Stimulated activated CD8-positive, alpha-beta memory T cell treated with anti-CD3 and anti-CD28 coated beads, Interleukin-7, amount 100 ng/mL, for 24 hours (primary cell): ENCODE measurements around the gene IGSF10.
"Not testable (repeated sequence)": the region's sequence is repeated elsewhere in the genome, so short reads cannot be mapped to it uniquely, and the experiment has no call there.

Experiments used
- DNase-seq: peaks from one replicate; pipeline ENCODE4 v3.0.0-alpha.2; 2020; ENCODE audit warnings: low read depth

IGSF10 gene, protein sequence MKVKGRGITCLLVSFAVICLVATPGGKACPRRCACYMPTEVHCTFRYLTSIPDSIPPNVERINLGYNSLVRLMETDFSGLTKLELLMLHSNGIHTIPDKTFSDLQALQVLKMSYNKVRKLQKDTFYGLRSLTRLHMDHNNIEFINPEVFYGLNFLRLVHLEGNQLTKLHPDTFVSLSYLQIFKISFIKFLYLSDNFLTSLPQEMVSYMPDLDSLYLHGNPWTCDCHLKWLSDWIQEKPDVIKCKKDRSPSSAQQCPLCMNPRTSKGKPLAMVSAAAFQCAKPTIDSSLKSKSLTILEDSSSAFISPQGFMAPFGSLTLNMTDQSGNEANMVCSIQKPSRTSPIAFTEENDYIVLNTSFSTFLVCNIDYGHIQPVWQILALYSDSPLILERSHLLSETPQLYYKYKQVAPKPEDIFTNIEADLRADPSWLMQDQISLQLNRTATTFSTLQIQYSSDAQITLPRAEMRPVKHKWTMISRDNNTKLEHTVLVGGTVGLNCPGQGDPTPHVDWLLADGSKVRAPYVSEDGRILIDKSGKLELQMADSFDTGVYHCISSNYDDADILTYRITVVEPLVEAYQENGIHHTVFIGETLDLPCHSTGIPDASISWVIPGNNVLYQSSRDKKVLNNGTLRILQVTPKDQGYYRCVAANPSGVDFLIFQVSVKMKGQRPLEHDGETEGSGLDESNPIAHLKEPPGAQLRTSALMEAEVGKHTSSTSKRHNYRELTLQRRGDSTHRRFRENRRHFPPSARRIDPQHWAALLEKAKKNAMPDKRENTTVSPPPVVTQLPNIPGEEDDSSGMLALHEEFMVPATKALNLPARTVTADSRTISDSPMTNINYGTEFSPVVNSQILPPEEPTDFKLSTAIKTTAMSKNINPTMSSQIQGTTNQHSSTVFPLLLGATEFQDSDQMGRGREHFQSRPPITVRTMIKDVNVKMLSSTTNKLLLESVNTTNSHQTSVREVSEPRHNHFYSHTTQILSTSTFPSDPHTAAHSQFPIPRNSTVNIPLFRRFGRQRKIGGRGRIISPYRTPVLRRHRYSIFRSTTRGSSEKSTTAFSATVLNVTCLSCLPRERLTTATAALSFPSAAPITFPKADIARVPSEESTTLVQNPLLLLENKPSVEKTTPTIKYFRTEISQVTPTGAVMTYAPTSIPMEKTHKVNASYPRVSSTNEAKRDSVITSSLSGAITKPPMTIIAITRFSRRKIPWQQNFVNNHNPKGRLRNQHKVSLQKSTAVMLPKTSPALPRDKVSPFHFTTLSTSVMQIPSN (N-terminal part only)

DNA sequence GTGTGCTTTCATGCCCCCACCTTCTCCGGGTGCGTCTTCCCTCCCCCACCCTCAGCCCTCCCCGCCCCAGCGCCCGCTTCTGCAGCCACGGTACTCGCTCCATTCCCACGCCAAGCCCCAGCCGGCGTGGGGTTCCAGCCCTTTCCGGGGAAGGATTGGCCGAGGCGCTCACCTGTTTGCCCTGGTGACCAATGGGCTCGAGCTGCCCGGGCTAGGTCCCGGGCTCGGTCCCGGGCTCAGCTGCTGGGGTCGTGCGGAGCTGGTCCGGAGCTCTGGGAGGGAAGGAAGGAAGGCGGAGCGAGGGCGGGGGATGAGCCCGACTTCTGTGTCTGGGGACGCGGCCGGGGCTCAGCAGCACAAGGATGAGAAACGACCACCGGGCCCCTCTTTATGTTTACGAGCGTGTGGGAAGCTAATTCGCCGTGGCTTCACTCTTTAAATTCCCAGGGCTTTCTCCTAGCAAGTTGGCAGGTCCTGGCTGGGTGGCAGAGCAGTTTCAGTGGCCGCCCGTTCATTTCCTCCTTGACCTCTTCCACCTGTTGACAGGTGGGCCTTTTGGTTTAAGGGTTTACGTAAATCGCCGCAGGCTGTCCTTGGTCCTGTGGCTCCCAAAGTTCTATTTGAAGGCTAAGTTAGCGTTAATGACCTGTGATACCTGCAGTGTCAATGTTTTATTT lies at the start of gene IGSF10:
Gene IGSF10, minus strand, starts transcription at position 288 of the 677 bp plus-strand sequence. CDS start 2,352 bp downstream, outside the sequence.
- no peak for DNase-seq

DNA sequence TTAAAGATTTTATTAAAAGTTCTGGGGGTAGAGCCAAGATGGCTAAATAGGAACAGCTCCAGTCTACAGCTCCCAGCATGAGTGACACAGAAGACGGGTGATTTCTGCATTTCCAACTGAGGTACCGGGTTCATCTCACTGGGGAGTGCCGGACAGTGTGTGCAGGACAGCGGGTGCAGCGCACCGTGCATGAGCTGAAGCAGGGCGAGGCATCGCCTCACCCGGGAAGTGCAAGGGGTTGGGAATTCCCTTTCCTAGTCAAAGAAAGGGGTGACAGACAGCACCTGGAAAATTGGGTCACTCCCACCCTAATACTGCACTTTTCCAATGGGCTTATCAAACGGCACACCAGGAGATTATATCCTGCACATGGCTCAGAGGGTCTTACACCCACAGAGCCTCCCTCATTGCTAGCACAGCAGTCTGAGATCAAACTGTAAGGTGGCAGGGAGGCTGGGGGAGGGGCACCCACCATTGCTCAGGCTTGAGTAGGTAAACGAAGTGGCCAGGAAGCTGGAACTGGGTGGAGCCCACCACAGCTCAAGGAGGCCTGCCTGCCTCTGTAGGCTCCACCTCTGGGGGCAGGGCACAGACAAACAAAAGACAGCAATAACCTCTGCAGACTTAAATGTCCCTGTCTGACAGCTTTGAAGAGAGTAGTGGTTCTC lies 48.7 kb upstream of the IGSF10 start:
- not testable (repeated sequence) for DNase-seq

DNA sequence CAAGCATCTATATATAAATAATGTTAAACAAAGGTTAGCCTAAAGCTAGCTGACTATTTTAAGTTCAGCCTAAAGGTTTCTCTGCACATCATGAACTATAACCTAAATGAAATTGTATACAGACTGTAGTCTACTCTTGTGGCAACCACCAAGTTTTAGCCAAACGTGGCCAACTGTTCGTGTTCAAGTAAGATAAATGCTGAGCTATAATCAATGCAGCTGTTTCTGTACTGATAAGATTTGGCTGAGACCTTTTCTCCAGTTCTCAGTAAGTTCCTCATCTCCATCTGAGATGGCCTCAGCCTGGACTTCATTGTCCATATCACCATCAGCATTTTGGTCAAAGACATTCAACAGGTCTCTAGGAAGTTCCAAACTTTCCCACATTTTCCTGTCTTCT lies 43.7 kb upstream of the IGSF10 start:
- DNase-seq: no peak

DNA sequence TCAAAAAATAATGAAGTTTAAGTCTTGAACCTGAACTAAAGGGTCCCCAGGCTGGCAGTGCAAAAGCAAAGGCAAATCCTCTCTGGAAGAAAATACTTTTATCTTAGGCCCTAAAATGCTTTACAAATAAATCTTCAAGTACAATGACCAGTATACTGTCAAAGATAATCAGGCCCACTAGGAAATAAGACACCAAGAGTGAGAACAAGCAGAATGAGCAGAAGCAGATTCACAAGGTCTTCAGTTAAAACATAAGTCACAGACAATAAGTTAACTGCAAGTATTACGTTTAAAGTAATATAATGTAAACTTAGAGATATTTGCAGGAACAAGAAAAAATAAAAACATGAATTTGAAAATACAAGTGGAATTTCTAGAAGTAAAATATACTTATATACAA lies 42.2 kb upstream of the IGSF10 start:
- no peak for DNase-seq

DNA sequence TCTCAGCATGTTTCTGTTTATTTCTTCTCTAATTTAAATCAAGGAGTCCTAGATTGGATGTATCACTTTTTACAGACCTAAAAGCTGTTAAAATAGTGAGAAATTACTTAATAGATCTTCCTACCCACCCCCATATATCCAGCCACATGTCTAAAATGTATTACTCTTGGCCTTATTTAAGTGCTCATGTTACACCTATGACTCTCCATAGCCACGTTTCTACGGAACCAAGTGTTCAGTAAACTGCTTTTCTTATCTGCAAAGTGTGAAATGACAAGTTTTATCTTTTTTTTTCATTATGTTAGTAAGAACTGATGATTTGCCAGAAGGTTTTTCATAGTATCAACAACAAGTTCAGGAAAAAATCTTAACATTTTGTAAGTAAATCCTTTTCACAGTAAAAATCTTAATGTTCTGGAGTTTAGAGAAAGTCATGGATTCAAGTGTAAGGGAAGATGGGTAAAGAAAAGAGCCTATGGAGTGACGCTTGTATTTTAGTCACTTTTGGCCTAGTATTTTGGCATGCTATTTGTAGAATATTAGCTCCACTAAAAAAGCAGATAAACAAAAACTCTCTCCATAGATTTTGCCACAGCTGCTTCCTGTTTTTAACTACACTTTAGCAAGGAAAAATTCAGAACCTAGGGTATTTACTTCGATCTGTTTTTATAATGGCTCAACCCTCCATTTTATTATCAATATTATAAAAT lies 41.2 kb upstream of the IGSF10 start:
- no peak for DNase-seq

DNA sequence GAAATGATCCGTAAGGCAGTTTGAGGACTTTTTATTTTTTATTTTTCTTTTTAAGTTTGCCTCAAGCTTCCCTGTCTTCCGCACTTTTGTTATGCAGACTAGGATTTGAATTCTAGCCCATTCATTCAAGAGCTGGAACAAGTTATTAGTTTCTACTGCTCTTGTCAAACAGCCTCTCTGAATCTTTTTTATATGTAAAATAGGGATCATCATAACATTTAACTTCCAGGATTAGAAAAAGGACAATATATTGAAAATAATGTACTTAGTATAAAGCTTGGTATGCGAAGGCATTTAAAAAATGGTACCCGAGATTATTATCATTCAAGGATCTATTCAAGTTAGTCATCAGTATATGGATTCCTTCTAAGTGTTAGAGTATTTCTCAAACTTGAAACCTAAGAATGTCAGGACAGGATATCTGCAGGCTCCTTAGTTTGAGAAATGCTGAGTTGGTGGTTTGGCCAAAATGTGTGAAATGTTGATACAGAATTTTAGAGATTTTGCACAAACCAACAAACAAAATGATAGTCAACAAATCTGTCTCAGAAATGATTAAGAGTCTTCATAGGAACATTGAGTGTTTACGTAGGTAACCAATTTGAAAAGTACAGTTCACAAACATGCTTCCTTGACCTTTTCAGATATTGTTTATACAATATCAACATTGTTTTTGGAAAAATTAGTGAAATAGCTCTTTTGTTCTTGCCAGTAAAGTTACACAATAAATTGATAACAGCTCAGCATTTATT lies 40.5 kb upstream of the IGSF10 start:
- no peak for DNase-seq

DNA sequence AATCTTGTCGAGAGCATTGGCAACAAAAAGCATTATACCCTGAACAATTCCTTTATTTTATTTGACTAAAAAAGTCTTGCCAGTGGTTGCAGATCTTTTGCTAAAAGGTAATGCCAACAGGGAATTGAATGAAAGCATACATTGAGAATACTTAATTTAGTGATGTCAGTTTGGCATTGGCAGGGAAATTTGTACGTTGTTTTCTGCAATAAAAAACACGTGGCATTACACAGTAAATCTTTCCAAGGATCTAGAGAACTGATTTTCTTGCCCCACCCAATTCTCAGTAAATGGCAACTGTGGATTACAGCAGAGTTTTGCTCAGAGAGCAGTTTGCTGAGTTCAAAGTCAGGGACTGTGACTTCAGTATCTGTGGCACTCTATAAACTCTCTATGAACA lies 38.3 kb upstream of the IGSF10 start:
- DNase-seq: no peak

DNA sequence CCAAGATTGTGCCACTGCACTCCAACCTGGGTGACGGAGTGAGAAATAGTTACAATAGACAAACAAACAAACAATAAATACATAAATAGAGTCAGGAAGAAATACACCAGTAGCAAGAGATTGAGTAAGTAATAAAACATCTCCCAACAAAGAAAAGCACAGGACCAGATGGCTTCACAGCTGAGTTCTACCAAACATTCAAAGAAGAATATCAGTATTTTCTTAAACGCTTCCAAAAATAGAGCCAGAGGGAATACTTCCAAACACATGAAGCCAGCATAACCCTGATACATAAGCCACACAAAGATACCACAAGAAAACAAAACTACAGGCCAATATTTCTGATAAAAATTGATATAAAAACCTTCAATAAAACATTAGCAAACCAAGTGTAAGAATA lies 30.7 kb upstream of the IGSF10 start:
- no peak for DNase-seq

DNA sequence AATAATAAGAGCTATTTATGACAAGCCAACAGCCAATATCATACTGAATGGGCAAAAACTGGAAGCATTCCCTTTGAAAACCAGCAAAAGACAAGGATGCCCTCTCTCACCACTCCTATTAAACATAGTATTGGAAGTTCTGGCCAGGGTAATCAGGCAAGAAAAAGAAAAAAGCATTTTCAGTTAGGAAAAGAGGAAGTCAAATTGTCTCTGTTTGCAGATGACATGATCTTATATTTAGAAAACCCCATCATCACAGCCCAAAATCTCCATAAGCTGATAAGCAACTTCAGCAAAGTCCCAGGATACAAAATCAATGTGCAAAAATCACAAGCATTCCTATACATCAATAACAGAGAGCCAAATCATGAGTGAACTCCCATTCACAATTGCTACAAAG lies 27.0 kb upstream of the IGSF10 start:
- not testable (repeated sequence) for DNase-seq

DNA sequence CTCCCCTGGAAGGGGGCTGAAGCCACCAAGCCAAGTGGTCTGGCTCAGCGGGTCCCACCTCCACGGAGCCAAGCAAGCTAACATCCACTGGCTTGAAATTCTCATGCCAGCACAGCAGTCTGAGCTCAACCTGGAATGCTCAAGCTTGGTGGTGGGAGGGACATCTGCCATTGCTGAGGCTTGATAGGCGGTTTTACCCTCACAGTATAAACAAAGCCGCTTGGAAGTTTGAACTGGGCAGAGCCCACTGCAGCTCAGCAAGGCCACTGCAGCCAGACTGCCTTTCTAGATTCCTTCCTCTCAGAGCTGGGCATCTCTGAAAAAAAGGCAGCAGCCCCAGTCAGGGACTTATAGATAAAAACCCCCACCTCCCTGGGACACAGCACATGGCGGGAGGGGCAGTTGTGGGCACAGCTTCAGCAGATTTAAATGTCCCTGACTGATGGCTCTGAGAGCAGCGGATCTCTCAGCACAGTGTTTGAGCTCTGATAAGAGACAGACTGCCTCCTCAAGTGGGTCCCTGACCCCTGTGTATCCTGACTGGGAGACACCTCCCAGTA lies 23.2 kb upstream of the IGSF10 start:
- no peak for DNase-seq

DNA sequence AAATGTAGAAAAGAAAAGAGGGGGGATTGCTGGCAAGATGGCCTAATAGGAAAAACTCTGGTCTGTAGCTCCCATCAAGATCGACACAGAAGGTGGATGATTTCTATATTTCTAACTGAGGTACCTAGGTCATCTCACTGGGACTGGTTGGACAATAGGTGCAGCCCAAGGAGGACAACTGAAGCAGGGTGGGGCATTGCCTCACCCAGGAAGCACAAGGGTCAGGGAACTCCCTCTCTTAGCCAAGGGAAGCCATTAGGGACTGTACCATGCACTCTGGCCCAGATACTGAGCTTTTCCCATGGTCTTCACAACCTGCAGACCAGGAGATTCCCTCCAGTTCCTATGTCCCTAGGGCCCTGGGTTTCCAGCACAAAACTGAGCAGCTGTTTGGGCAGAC lies 22.6 kb upstream of the IGSF10 start:
- no peak for DNase-seq

DNA sequence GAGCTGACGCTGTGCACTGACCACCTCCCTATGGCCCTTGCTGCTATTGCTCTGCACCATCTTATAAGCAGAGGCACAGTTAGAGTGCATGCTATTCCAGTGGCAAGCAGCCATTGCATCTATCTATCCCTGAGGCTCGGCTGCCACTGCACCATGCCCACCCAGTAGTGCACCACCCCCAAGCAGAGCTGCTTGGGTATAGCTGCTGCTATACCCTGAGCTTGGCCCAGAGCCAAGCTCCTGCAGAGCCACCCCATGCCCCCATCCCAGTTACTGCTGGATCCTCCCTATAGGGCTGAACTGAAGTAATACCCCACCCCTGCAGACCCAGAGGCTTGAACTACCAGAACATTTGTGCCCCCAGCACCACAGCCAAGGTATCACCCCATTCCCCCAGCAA lies 19.6 kb upstream of the IGSF10 start:
- no peak for DNase-seq

DNA sequence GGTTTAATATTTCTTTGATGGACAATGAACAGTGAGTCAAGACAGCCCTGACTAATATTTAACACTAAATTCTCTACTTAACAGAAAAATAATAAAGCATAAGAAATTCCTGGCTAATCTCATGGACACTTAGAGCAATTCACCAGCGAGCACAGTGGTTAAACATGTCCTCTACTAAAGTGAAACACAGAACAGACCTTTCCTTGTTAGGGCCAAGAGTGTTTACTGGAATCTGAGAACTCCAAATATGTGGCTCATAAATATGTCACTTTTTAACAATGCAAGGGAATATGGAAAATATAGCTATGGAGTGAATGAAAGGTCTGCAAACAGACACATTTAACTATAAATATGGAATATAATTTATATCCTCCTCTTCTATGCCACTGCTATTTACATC lies 18.6 kb upstream of the IGSF10 start:
- DNase-seq: no peak

DNA sequence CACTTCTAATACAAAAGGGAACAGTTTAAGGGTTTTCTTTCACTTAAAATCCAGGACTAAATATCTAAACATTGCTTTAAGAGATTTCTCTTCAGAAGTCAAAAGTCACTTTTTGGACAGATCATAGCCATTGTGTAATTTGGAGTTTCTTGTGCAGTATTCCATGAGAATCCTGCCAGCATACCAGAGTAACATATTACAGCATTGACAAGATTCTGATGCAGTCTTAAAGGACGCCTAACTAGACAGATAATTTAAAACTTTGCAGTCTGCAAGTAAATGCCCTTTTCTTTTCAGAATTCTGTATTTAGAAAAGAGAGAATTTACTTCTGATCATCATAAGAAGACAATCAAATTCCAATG lies 17.5 kb upstream of the IGSF10 start:
- no peak for DNase-seq

DNA sequence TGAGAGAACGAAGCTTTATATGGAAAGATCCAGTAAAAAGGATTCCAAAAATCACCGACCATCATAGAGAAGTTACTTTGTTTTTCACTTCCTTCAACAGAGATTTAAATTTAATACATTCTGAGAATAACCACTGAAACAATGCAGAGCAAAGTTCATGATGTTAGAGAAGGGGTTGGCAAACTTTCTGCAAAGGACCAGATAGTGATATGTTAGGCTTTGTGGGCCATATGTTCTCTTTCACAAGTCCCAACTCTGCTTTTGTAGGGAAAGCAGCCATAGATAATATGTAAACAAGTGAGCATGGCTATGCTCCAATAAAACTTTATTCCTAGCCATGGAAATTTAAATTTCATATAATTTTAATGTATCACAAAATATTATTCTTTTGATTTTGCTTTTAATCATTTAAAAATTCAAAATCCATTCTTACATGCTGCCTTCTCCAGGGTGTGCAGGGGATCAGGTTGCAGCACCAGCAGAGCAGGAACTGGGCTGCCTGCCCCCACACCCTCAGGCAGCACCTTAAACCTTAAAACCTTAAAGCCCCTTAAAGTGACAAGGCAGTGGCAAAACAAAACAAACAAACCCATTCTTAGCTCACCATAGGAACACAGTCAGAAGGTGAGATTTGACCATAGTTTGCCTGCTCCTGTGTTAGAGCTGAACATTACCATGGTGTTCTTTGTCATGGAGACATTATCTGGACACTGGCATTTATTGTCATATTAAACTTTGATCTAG lies 16.9 kb upstream of the IGSF10 start:
- DNase-seq: no peak

DNA sequence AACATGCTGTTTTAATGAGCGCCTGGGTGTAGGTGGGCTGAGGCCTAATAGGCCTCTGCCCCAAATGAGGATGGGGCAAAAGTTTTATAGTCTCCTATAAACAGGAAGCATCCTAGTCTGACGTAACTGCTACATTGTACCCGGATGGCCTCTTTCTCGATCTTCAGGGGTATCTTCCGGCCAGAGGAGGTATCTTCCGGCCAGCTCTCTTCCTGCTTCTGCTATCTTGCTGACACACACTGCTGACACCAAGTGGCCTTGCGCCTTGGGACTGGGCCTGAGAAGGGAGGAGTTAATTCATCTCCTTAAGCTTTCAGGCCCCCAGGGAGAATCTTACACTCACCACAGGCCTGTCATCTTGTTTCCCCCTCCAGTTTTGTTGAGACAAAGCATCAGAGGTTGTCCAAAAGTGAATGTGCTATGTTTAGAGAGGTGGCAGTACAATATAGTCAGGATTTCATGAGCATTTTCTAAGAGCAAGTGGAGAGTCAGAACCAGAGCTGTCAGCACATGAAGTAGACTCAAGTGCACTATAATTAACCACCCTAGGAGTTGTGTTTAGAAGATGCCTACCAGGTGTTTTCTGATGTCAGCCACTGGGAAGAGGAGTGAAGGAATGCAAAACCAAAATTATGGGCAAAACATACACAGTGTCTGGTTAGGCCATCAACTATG lies 15.6 kb upstream of the IGSF10 start:
- DNase-seq: no peak

DNA sequence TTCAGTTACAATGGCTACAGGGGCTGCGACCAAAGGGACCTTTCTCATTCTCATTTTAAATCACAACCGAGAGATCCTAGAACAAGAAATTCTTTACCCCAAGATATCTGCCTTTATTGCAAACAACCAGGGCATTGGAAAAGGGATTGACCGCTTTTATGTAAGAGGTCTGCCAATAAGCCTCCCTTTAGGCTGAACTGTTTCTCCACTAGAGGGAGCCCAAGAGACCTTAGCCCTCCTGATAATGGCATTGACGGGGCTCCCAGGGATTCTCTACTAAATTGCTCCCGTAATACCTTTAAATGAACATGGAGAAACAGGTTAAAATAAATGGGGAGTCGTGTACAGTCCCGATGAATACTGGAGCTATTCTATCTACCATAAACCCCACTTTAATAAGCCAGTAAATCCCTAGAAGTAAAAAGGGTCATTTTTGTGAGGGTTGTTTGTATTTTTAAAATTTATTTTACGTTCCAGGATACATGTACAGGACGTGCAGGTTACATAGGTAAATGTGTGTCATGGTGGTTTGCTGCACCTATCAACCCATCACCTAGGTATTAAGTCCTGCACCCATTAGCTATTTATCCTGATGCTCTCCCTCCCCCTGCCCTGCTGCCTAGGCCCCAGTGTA lies 7.5 kb upstream of the IGSF10 start:
- no peak for DNase-seq

DNA sequence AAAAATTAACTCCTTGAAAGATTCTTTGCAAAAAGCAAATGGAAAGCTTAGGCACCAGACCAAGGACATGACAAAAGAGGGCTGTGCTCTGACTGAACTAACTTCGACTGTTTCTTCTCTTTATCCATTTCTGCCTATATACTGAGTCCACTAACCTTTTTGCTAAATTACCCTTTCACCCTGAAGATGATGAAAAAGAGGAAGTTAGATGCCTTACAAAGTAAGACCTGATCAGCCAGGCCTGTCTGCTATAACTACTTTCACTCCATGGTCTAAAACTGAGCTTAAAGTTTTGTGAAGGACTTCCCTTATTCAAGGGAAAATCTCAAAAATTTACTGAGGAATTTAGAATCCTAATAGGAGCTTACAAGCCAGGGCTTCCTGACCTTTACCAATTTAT lies 6.2 kb upstream of the IGSF10 start:
- DNase-seq: no peak
